ENCODE results near the gene VDR.

The VDR gene

DNA sequence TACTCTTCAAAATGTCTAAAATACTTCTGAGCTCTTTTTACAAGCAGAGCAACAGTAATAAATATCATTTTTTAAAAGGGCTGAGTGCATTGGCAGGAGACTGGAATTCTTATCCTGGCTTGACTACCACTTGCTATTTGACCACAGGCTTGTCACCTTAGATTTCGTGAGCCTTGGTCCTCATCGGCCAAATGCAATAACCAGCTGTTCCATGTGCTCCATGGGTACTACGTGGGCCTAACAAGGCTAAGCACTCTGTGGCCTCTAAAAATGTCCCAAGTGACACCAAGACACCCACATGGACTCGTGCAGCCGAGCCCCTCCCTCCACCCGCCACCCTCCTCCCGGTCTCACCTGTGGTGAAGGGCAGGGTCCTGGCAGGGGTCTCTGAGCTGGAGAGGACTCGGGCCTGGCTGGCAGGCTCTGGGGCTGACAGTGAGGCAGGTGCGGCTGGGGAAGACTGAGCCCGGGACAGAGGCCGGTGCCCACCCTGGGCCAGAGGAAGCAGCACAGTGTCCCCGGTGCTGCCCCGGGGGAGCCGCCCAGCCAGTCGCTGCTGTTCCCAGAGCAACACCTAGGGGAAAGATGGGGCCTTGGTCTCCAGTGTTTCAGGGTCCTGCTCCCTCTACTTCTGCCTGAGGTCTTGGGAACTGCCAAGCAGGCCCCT is 111.6 kb downstream of the VDR start:
- DNase-seq (ENCODE audit: low read depth): no peak

DNA sequence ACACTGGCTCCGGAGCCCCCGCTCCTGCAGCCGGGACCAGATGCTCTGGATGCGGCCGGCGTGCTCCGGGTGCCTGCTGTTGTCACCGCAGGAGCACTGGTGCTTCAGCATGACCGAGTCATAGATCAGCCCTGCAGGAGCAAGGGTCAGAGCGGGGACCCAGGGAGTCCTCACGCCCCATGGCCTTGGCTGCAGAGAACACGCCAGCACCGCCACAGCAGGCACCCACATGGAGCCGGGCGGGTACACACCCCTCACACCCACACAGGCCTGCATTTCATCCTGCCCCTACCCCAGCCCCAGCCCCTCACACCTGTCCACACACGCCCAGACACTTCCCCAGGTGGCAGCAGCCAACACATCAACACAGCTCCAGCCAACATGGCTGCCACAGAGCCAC is 112.9 kb downstream of the VDR start:
- DNase-seq (ENCODE audit: low read depth): no peak

Data from stromal cell of bone marrow (primary cell).